H1 (cell line): Measurements from ENCODE around the gene KLK4. TPM values are rescaled to one million over a fixed set of nuclear protein-coding genes. Genes with fewer than 3 reads are reported as not detected.
A peak's percentile ranks its signal among the peaks of the same experiment; 100 is the strongest.

Experiments used
- CTCF ChIA-PET: fragments of 300-600 bp; sonication (Branson Sonifier 250); formaldehyde crosslinking; loops from one replicate; lab custom pipeline; 2021; ENCODE audit not compliant: partially characterized antibody; lab: Charles Lee
- POLR2A ChIA-PET: fragments of 300-600 bp; sonication (Branson Sonifier 250); formaldehyde crosslinking; loops from one replicate; lab custom pipeline; 2021; ENCODE audit warnings: inconsistent platforms; ENCODE audit not compliant: partially characterized antibody; lab: Charles Lee
- DNase-seq, 2 experiments: peaks; one replicate each; pipeline versions ENCODE4 v3.0.0 to v3.0.0-alpha.2; 2010 to 2022; ENCODE audit warnings: low spot score in 2 of 2, low read depth in 1 of 2, mixed read lengths in 1 of 2
- FAIRE-seq: peaks from 2 replicates; lab custom pipeline; 2011; peaks lifted over from hg19 to GRCh38; lab: Jason Lieb, UNC
- H2AFZ ChIP-seq: 2 replicates; pipeline ENCODE4 v1.8.1; 2012; ENCODE audit warnings: low read length, inconsistent platforms
- H2AK5ac ChIP-seq: 2 replicates; pipeline ENCODE4 v1.6.1; 2013; ENCODE audit warnings: low read depth, low read length
- H2BK120ac ChIP-seq: replicated peaks from 2 replicates; pipeline ENCODE3; 2013; ENCODE audit warnings: low read depth, low read length, inconsistent platforms
- H2BK12ac ChIP-seq: 2 replicates; pipeline ENCODE4 v1.6.1; 2013; ENCODE audit warnings: low read depth, low read length
- H2BK15ac ChIP-seq: 2 replicates; pipeline ENCODE4 v1.6.1; 2013; ENCODE audit warnings: low read length
- H2BK20ac ChIP-seq: 2 replicates; pipeline ENCODE4 v1.6.1; 2013; ENCODE audit warnings: low read length
- H2BK5ac ChIP-seq: 2 replicates; pipeline ENCODE4 v1.6.1; 2013; ENCODE audit warnings: low read depth, low read length
- H3K14ac ChIP-seq: 2 replicates; pipeline ENCODE4 v1.6.1; 2013; ENCODE audit warnings: inconsistent platforms; ENCODE audit not compliant: insufficient read length
- H3K18ac ChIP-seq: 2 replicates; pipeline ENCODE4 v1.6.1; 2013; ENCODE audit warnings: low read length; ENCODE audit errors: extremely low read depth
- H3K23ac ChIP-seq: 2 replicates; pipeline ENCODE4 v1.6.1; 2013; ENCODE audit warnings: inconsistent platforms; ENCODE audit not compliant: insufficient read length
- H3K23me2 ChIP-seq: 2 replicates; pipeline ENCODE4 v1.6.1; 2013; ENCODE audit warnings: low read depth, low read length
- H3K27ac ChIP-seq: 2 replicates; pipeline ENCODE4 v1.6.1; 2011; ENCODE audit warnings: low read depth, low read length, inconsistent platforms
- H3K27me3 ChIP-seq, 4 experiments: replicated peaks in 1 of 4; 1 replicate in 1 of 4; 2 replicates in 3 of 4; pipeline versions ENCODE4 v1.6.1 to v1.8.1; 2011 to 2013; ENCODE audit warnings: low read length in 3 of 4, mild to moderate bottlenecking in 3 of 4, inconsistent platforms in 2 of 4, mixed read lengths in 2 of 4, moderate library complexity in 1 of 4; ENCODE audit not compliant: control insufficient read depth in 3 of 4, insufficient read depth in 3 of 4; ENCODE audit errors: extremely low read depth in 1 of 4
- H3K36me3 ChIP-seq, 4 experiments: 2 replicates each; pipeline versions ENCODE4 v1.6.1 to v1.8.1; 2011 to 2013; ENCODE audit warnings: mild to moderate bottlenecking in 4 of 4, low read length in 3 of 4, moderate library complexity in 2 of 4, control low read depth in 1 of 4, inconsistent platforms in 1 of 4; ENCODE audit not compliant: insufficient read depth in 4 of 4, control insufficient read depth in 2 of 4
- H3K4ac ChIP-seq: replicated peaks from 2 replicates; pipeline ENCODE3; 2013; ENCODE audit warnings: low read length, low read depth, mixed read lengths, inconsistent platforms; ENCODE audit not compliant: insufficient read length
- H3K4me1 ChIP-seq, 4 experiments: replicated peaks in 1 of 4; 1 replicate in 1 of 4; 2 replicates in 3 of 4; pipeline versions ENCODE4 v1.6.1 to v1.8.1; 2011 to 2013; ENCODE audit warnings: low read length in 3 of 4, inconsistent platforms in 2 of 4, mixed read lengths in 1 of 4; ENCODE audit not compliant: insufficient read depth in 4 of 4, control insufficient read depth in 3 of 4
- H3K4me2 ChIP-seq, 2 experiments: 2 replicates each; pipeline versions ENCODE4 v1.6.1 to v1.8.1; 2011 to 2013; ENCODE audit warnings: low read depth in 2 of 2, low read length in 2 of 2, control low read depth in 1 of 2, inconsistent platforms in 1 of 2, mild to moderate bottlenecking in 1 of 2; ENCODE audit not compliant: insufficient read depth in 1 of 2
- H3K4me3 ChIP-seq, 4 experiments: fragments of 200-600, 300-600 bp in 1 of 4; sonication (generic), shearing (Covaris generic), sonication (Bioruptor Twin) in 1 of 4; 2 replicates each; pipeline versions ENCODE4 v1.5.1 to v1.8.1; 2011 to 2016; ENCODE audit warnings: low read length in 4 of 4, low read depth in 3 of 4, control low read depth in 2 of 4, inconsistent platforms in 2 of 4, mild to moderate bottlenecking in 2 of 4, mixed read lengths in 1 of 4, moderate library complexity in 1 of 4; ENCODE audit not compliant: insufficient read depth in 2 of 4; ENCODE audit errors: extremely low read depth in 1 of 4
- H3K56ac ChIP-seq: replicated peaks from 2 replicates; pipeline ENCODE3; 2013; ENCODE audit warnings: low read depth, mild to moderate bottlenecking, mixed read lengths, low read length, inconsistent platforms; ENCODE audit not compliant: insufficient read length
- H3K79me1 ChIP-seq: 2 replicates; pipeline ENCODE4 v1.6.1; 2013; ENCODE audit warnings: low read depth, low read length, control low read depth
- H3K79me2 ChIP-seq, 2 experiments: 2 replicates each; pipeline versions ENCODE4 v1.6.1 to v1.8.1; 2012 to 2013; ENCODE audit warnings: low read length in 2 of 2, mild to moderate bottlenecking in 2 of 2, inconsistent platforms in 1 of 2; ENCODE audit not compliant: insufficient read depth in 2 of 2, control insufficient read depth in 1 of 2
- H3K9ac ChIP-seq, 4 experiments: replicated peaks in 1 of 4; 1 replicate in 1 of 4; 2 replicates in 3 of 4; pipeline versions ENCODE4 v1.6.1 to v1.8.1; 2011 to 2013; ENCODE audit warnings: low read depth in 3 of 4, low read length in 3 of 4, control low read depth in 2 of 4, mild to moderate bottlenecking in 2 of 4, moderate library complexity in 2 of 4, inconsistent platforms in 1 of 4; ENCODE audit errors: extremely low read depth in 1 of 4
- H3K9me3 ChIP-seq, 2 experiments: 2 replicates each; pipeline versions ENCODE4 v1.6.1 to v1.8.1; 2012 to 2013; ENCODE audit warnings: mild to moderate bottlenecking in 2 of 2, moderate library complexity in 2 of 2, control low read depth in 1 of 2, inconsistent platforms in 1 of 2, low read depth in 1 of 2, low read length in 1 of 2, mixed read lengths in 1 of 2; ENCODE audit not compliant: insufficient read depth in 2 of 2
- H4K20me1 ChIP-seq, 2 experiments: replicated peaks in 1 of 2; 2 replicates each; pipeline versions ENCODE3 to v1.8.1; 2011 to 2013; ENCODE audit warnings: inconsistent platforms in 2 of 2, low read length in 2 of 2, mild to moderate bottlenecking in 1 of 2; ENCODE audit not compliant: insufficient read depth in 2 of 2, control insufficient read depth in 1 of 2
- H4K5ac ChIP-seq: 2 replicates; pipeline ENCODE4 v1.6.1; 2013; ENCODE audit warnings: low read length, low read depth, mixed read lengths, inconsistent platforms; ENCODE audit not compliant: insufficient read length
- H4K8ac ChIP-seq: 2 replicates; pipeline ENCODE4 v1.8.0; 2013; ENCODE audit warnings: mild to moderate bottlenecking, moderate library complexity, low read length, inconsistent platforms; ENCODE audit not compliant: insufficient read depth; ENCODE audit errors: extremely low read depth
- H4K91ac ChIP-seq: replicated peaks from 2 replicates; pipeline ENCODE3; 2013; ENCODE audit warnings: low read length, mixed read lengths, inconsistent platforms; ENCODE audit not compliant: insufficient read length
- RXRA ChIP-seq: IDR thresholded peaks from 2 replicates; pipeline ENCODE4 v1.6.1; 2011; ENCODE audit warnings: low read depth, mild to moderate bottlenecking, low read length, moderate library complexity; ENCODE audit not compliant: insufficient read depth
- WGBS, 2 experiments: shearing (Covaris generic) in 1 of 2; methylation state at CpG; one replicate each; pipeline versions ENCODE4 v1.1.6 to v1.1.7; 2013 to 2015; ENCODE audit warnings: low lambda C conversion rate in 2 of 2, mixed read lengths in 2 of 2, inconsistent platforms in 1 of 2, low coverage in 1 of 2, missing lambda C conversion rate in 1 of 2; ENCODE audit not compliant: insufficient replicate concordance in 2 of 2, insufficient coverage in 1 of 2, insufficient read length in 1 of 2; ENCODE audit errors: extremely low coverage in 1 of 2, missing lambda C conversion rate in 1 of 2; 5-methylcytosine and 5-hydroxymethylcytosine counted together
- polyA plus RNA-seq, 7 experiments: library from polyadenylated mRNA; depleted of rRNA in 3 of 7; stranded (reverse) in 5 of 7; unstranded in 2 of 7; fragments of >200 nt in 5 of 7; fragments of 200-250 nt in 2 of 7; gene quantifications; 1 replicate in 5 of 7; 2 replicates in 1 of 7; 4 replicates in 1 of 7; pipeline versions ENCODE4 v1.2.1 to v1.2.3, GENCODE V29; 2011 to 2013; ENCODE audit warnings: missing spikeins in 2 of 7, mixed read lengths in 2 of 7
- total RNA-seq: library from RNA; stranded (reverse); fragmentation: NEBNext Ultra II Directional; extraction: Animal tissue kit (Norgen Biotek cat#: 25700); gene quantifications from 2 replicates; pipeline ENCODE4 v1.2.1, GENCODE V29; 2021

KLK4 gene
- total and polyA plus RNA-seq, 2 of the 8 experiments (the other 6 are each of a cell fraction or from before 2014, with no cell fraction given): 0.44 TPM; not detected in 1

DNA sequence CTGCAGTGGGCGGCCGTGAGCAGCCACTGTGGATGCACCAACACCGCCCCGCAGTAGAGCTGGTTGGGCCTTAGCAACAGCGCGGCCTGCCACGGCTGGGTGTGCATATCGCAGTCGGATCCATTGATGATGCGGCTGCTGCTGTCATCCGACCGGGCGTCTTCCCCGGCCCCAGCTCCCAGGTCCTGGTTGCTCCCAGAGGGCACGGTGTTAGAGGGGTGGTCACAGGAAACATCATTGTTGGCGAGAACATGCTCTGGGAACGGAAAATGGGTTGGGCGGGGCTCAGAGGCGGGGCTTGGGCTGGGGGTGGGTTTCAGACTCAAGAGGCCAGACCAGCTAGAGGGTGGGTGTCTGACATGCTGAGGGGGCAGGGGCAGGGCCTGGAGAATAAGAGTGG lies 38.7 kb upstream of the KLK4 start:
- Histone ChIP-seq H3K23ac (no peak overlapping the region), H3K14ac (no peak overlapping the region), H3K18ac (no peak overlapping the region; the same call in 1 of the 2 replicates), H3K79me1 (no peaks in the 10 kb centered on the region), H3K79me2 (no peaks in the 10 kb centered on the region), H2AK5ac (no peak overlapping the region), H2BK15ac (no peak overlapping the region), H2AFZ (no peak overlapping the region), H4K5ac (no peak overlapping the region), H4K91ac (no peak overlapping the region), H3K9ac (no peak overlapping the region), H3K9me3 (no peaks in the 10 kb centered on the region), H3K27me3 (peaks cover 0 to 3% (median 0%) of the 10 kb centered on the region in 4 experiments; a peak in 2 of 7 replicates), H2BK120ac (no peak overlapping the region), H3K23me2 (peaks cover 4% of the 10 kb centered on the region; the same call in 1 of the 2 replicates), H4K8ac (no peak overlapping the region; the same call in 1 of the 2 replicates), H2BK5ac (no peak overlapping the region; the same call in 1 of the 2 replicates), H3K4me2 (no peak overlapping the region), H2BK20ac (no peak overlapping the region), H3K36me3 (no peaks in the 10 kb centered on the region), H4K20me1 (no peaks in the 10 kb centered on the region), H3K4me1 (peaks cover 0 to 7% (median 4%) of the 10 kb centered on the region in 4 experiments; a peak in 6 of 7 replicates), H3K4ac (no peak overlapping the region), H3K56ac (no peak overlapping the region), H3K27ac (no peak overlapping the region), H2BK12ac (0 out of 2 replicates have a peak overlapping the region, but pooled peaks have one; percentile 60), H3K4me3 (no peak overlapping the region)
- no peak for FAIRE-seq
- no peak for TF ChIP-seq RXRA
- WGBS, 2 experiments: 88% methylated on average over 18 of the region's 19 CpGs; no CpG with 5 or more reads in 1 of the 2 experiments
- DNase-seq: no peak
- CTCF ChIA-PET: interaction anchor here (1.0 to 2.8 kb wide), 6 partner anchors 10 to 27 kb away, joined by 3 to 9 read pairs (median 4); no protein-coding TSS in a partner anchor
- POLR2A ChIA-PET: interaction anchor here (1.5 kb wide), 1 partner anchor 67 kb away, joined by 4 read pairs; no protein-coding TSS in a partner anchor
